ENCODE data around the gene CAMK4.

Gene CAMK4

GRCh38 chr5:111507276-111507675, 283.1 kb downstream of the CAMK4 start:
- no peak for DNase-seq

- DNase-seq, result no peak
Measured at GRCh38 chr5:111509119-111509518, 284.9 kb downstream of the CAMK4 start.

- DNase-seq, result no peak
Measured at GRCh38 chr5:111511174-111511830, 287.1 kb downstream of the CAMK4 start.

GRCh38 chr5:111511831-111512374, 287.7 kb downstream of the CAMK4 start:
- DNase-seq, result peak; percentile 77

GRCh38 chr5:111512375-111513130, 288.4 kb downstream of the CAMK4 start, which contains the start of gene STARD4:
STARD4 (minus strand) TSS chr5:111512535; CDS start chr5:111507433, 5,102 bp downstream.
- peak; percentile 90 for DNase-seq

GRCh38 chr5:111513131-111513520, 288.9 kb downstream of the CAMK4 start:
- no peak for DNase-seq

GRCh38 chr5:111514087-111514486, 289.9 kb downstream of the CAMK4 start:
- DNase-seq, result no peak

GRCh38 chr5:111517853-111518501, 293.8 kb downstream of the CAMK4 start:
- DNase-seq, result no peak

GRCh38 chr5:111518777-111519176, 294.6 kb downstream of the CAMK4 start:
- no peak for DNase-seq

GRCh38 chr5:111520908-111521307, 296.7 kb downstream of the CAMK4 start:
- DNase-seq, result no peak

- no peak for DNase-seq
Measured at GRCh38 chr5:111528056-111528455, 303.9 kb downstream of the CAMK4 start.

GRCh38 chr5:111530298-111530740, 306.1 kb downstream of the CAMK4 start:
- DNase-seq, result no peak

GRCh38 chr5:111532886-111533582, 308.9 kb downstream of the CAMK4 start:
- no peak for DNase-seq

GRCh38 chr5:111535879-111536549, 311.8 kb downstream of the CAMK4 start:
- no peak for DNase-seq

- DNase-seq, result no peak
Measured at GRCh38 chr5:111537141-111538024, 313.2 kb downstream of the CAMK4 start.

All from NCI-H748 treated with DMSO at 0.1 percent for 48 hours (cell line).